Measurements from ENCODE around the gene SARDH.
"Not testable (repeated sequence)": the region's sequence is repeated elsewhere in the genome, so short reads cannot be mapped to it uniquely, and the experiment has no call there.

Gene SARDH

DNA sequence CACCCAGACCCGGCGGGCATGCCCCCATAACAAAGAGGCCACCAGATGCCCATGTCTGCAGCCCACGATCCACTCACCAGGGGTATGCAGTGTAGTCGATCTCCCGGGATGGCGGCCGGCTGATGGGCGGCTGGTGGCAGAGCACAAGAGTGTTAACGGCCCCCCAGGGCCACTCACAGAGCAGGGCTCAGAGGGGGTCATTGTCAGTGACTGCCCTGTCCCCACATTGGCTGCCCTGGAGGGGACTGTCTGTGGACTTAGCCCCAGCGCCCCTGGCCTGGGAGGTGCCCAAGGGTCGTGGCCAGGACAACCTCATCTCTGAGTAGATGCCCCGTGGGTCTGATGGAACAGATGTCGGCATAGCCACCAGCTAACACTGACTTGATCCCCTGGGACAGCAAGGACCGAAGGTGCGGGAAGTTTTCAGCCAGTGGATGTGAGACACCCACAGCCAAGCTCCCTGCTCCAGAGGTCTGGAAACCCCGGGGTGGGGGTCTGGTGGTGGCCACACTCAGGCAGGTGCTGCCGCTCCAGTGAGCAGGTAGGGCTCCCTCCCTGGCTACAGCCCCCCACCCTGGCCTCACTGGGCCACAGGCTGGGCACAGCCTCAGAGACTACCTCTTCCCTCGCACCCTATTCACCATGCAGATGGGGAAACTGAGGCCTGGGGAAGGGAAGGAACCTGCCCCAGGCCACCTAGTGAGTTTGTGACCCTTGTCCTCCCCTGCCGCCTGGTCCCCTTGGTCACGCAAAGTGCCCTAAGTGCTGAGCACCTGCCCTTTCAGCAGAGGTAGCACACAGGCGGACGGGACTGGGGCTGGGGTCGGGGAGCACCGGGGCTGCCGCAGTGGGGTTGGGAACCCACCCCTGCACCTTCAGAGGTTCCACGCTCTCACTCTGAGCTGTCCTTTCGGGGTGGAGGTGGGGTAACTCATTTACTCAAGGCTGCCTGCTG, 38.1 kb upstream of the SARDH start:
- no peak for DNase-seq (ENCODE audit: low read depth in 4 of 4, low spot score in 1 of 4)

DNA sequence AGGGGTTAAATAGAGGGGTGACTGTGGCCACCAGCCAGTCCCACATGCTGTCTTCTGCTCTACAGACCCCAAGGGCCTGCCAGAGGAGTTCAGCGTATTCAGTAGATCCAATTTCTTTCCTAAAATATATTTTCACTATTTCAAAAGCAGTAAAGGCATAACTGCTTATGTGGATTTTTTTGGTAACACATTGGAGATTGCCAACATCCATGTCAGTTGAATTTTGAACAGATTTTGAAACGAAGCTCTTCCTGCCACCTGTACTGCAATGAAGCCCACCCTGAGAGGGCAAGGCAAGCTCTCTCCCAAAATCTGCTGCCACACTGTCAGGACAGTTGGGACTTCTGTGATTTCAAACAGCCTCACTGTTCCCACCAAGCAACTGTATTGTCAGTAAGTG, 37.1 kb upstream of the SARDH start:
- no peak for DNase-seq (ENCODE audit: low read depth in 4 of 4, low spot score in 1 of 4)

DNA sequence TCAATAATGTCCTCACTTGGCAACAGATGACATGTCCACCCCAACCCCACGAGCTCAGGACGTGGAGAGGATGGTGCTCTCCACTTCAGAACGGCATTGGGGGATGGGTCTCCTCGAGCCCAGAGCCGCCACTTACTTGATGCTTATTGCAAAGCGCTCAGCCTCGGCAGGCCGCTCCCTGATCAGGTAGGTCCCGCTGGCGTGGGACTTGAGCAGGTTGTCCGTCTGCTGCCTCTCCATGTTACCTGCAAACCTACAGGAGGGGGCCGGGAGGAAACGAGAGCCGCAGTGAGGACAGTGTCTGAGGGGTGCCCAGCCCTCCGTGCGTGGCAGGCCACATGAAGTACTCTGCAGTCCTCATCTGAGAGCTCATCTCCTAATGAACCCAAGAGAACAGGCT, 36.6 kb upstream of the SARDH start:
- DNase-seq (ENCODE audit: low read depth in 4 of 4, low spot score in 1 of 4) = no peak

DNA sequence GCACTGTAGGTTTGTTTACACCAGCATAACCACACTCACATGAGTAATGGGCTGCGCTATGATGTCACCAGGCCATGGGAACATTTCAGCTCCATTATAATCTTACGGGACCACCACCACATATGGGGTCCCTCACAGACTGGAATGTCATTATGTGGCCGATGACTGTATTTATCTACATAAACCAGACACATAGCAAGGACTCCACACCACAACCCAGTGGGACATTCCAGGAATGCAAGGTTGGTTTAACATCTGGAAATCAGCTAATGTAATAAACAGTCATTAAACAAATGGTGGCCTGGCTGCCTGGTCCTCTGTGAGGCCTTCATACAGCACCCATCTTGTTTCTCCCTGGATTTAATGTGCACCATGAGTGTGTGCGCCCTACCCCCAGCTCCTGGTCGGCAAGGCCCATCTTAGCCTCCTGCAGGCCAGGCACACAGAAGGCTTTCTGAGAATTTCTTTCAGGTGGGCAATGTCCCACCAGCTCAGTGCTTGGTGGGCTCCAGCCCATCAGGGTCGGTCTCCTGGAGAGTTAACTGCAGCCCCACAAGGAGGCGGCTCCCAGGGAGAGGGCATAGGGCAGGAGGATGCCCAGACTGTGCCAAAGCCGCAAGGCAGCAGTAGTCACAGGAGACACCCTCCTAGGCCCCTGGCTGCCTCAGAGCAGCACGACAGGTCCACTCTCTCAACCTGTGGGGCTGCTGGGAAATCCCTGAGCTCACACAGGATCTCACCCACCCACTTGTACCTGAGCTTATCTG, 35.9 kb upstream of the SARDH start:
- no peak for DNase-seq (ENCODE audit: low read depth in 4 of 4, low spot score in 1 of 4)

DNA sequence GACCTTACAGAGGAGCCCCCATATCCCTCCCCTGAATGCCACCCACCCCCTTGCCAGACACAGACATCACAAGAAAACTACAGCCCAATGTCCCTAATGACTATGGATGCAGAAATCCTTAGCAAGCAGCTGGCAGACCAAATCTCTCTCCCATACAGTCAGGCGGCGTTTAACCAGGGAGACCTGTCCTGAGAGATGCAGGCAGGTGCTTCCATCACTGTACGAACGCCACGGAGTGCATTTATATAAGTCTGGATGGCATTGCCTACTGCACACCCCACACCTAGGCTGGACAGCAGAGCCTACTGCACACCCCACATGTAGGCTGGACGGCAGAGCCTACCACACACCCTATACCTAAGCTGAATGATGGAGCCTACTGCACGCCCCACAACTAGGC, 34.4 kb upstream of the SARDH start:
- DNase-seq (ENCODE audit: low read depth in 4 of 4, low spot score in 1 of 4) = no peak

DNA sequence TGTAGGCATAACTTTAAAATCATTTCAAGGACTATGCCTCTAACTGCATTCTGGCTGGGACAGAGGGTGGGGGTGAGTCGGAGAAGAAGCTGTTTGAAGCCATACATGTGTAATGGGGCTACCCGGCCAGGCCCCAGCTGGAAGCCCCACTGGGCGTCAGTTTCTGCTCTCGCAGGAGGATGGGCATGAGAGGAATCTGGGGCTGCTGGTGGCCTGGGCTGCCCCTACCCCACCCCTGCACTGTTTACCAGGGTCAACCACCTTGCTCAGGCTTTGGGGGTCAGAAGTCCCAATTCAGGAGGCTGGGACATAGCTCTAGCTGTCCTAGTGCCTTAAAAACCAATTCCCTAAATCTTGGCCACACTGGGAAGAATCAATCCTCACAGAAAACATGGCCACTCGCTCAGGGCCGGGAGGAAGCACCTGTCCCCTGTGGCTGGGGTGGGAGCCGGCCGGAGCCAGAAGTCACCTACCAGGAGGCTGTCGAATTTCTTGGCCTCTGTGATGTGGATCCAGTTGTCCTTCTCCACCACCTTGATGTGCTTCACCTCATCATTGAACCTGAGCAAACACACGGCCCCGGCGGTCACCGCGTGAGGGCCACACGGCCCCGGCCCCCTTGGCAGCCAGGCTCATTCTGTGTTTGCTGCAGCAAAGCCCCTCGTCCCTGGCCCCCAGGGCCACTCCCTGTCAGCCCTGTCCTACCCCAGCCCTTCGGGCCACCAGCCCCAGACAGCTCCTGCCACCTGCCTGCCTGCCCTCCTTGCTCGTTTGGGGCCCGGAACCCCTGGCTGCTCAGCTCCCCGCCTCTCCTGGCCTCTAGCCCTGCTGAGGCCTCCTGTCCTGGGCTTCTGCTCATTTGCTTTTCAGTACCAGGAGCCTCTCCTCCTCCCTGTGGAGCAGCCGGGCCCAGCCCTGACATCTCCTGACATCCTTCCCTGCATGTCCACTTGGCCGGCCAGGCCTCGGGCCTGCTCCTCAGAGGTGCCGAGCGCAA, 33.6 kb upstream of the SARDH start:
- no peak for DNase-seq (ENCODE audit: low read depth in 4 of 4, low spot score in 1 of 4)

DNA sequence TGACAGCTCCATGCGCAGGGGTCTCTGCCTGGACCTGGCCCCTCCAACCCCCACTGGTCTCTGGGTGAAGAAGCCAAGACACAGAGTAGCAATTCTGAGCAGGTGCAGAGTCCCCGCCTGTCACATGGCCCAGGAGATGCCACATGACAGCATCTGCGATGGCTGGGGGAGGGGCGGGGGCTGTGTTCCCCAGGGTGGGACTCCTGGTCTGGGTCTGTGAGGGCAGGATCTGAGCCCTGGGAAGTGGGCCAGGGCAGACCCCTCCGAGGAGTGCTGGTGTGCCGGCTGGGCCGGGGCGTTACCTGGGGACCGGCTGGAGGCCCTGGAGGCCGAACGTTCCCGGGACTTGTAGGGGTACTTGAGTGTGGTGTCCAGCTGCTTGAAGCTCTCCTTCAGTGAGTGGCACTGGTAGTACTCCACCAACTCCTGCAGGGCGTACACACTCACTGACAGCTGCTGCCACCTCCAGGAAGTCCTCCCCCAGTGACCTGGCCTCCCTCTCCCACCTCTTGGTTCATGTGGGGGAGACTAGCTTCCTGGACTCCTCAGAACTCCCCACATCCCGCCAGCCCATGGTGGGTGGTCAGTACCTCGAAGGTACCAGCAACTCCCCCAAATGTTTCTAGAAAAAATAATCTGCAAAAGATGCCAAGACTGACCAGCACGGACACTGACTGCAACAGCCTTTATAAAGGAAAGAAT, 32.1 kb upstream of the SARDH start:
- no peak for DNase-seq (ENCODE audit: low read depth in 4 of 4, low spot score in 1 of 4)

DNA sequence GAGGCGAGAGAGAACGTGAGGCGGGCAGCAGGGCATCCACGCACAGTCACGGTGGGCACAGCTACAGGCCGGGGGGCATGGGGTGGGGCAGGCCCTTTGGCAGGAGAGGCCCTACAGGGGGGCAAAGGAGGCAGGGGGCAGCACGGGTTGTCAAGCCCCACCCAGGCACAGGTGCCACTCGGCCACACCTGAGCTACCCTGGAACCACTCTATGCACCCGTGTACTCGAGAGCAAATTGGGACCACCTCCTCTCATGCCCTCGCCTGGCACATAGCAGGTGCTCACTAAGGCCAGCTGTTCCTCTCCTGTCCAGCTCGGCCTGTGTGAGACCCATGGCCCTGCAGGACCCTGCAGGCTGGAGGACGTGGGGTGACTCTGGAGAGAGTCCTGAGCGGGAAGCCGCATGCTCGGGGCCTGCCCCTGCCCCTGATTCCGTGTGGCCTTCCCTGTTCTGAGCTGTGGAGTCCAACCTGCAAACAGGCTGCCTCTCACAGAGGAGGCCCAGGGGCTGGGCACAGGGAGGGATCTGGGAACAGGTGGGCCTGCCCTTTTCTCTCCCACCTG, 31.4 kb upstream of the SARDH start:
- DNase-seq (ENCODE audit: low read depth in 4 of 4, low spot score in 1 of 4) = no peak

DNA sequence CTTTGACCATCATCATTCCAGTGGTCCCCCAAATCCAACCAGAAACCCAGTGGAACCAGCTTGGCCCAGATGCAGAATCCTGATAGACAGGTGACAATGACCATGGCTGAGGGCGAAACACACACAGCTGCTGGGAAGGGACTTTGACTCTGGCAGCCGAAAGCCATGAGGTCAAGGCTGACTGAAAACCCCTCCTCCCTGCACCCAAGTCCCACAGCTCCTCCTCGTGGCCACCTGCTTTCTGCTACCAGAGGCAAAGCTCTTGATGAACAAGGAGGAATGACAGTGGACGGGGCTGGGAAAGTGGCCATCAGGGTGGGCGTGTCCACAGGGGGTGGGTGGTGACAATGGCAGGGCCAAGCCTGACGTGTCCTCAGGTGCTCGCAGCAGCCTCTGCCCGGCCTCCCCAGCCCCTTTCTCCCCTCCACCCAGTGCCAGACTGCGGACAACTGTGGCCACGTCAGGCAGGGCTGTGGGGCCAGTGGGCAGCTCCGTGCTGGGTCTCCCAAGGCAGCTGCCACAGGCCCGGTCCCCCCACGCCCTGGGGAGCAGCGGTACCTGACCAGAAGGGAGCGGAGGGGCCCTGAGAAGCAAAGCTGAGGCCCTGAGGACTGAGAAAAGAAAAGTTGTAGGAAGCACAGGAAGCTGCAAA, 30.8 kb upstream of the SARDH start:
- DNase-seq (ENCODE audit: low read depth in 4 of 4, low spot score in 1 of 4) = no peak

DNA sequence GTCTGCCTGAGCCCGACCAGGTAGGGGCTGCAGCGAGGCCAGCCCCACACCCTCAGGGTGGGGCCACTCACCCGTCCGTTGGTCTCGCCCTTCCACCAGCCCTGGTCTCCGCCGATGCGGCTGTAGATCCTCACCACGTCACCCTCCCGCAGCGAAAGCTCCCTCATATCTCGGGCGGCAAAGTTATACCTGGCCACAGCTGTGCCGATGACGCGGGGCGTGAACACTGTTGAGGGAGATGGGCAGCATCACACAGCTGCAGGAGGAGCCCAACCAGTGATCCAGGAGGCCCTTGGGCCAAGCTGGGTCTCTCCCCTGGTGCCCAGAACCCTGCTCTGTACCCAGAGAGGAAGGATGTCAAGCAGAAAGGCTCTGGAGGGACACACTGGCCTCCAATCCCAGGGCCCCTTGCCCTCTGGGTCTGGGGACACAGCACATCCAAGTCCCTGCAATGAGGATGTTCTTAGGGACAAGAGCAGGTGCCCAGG, 30.3 kb upstream of the SARDH start:
- no peak for DNase-seq (ENCODE audit: low read depth in 4 of 4, low spot score in 1 of 4)

DNA sequence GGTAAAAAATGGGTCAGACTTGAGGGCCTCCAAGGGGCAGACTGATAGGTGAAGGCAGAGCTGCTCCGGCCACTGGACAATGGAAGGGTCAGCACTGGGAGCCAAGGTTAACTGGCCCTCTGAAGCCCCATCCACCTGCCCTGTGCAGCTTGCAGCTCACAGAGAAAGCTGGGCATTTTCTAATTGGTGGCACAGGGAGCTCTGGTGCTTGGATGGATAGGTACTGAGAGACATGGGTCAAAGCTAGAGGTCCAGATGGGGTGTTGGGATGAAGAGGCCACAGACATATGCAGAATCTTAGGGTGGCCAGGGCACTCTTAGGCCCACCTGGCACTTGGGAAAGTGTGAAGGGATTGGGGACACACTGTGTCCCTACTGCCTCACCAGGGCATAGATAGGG, 29.5 kb upstream of the SARDH start:
- no peak for DNase-seq (ENCODE audit: low read depth in 4 of 4, low spot score in 1 of 4)

DNA sequence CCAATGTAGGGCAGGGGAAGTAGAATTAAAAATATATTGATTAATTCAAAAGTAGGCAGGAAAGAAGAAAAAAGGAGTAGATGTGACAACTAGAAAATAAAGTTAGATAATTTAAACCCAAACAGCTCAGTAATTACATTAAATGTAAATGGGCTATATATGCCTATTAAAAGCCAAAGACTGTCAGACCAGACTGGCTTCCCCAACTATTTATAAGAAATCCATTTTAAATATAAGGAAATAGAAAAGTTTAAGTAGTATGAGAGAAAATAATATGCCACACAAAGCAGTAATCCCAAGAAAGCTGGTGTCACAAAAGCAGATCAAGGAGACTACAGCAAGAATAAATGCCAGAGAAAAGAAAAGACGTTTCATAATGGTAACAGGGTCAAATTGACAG, 28.9 kb upstream of the SARDH start:
- no peak for DNase-seq (ENCODE audit: low read depth in 4 of 4, low spot score in 1 of 4)

DNA sequence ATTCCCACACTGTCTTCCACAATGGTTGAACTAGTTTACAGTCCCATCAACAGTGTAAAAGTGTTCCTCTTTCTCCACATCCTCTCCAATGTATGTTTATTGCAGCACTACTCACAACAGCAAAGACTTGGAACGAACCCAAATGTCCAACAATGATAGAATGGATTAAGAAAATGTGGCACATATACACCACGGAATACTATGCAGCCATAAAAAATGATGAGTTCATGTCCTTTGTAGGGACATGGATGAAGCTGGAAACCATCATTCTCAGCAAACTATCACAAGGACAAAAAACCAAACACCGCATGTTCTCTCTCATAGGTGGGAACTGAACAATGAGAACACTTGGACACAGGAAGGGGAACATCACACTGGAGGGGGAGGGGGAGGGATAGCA, 28.1 kb upstream of the SARDH start:
- DNase-seq (ENCODE audit: low read depth in 4 of 4, low spot score in 1 of 4) = not testable (repeated sequence)

DNA sequence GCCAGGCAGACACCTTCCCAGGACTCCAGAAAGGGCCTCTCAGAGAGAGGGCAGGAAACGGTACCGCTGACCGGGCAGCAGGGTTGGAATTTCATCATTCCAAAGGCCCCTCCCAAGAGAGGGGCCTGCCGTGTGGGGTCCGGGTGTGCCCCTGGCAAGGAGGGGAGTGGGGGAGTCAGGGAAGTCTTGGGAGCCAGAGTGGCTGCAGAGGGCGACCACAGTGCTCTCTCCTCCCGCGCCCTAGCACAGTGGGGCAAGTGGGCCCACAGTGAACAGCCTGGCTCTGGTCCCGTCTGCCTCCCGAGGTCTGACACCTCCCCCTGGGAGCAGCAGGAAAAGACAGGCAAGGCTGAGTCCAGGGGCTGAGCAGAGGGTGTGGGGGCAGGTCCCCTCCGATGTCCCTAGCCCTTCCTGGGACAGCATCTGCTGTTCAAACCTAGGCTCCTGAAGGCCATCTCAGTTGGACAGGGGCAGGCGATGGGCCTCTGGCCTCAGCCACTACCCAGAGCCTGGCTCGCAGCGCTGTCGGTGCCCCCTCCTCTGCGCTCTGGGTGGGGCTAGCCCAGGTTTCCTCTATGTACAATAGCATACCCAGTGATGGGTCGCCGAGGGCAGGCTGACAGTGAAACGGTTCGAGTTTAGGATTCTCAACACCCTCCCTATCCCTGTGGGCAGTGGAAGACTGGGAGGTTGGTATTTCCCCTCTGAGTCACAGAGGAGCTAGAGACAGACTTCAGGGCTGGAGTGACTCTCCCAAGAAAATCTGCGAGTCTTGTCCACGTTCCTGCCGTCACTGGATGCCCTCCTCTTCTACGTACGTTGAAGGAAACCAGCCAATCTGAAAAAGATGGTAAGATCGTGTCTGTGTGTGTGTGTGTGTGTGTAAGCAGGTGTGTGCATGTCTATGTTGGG, 25.4 kb upstream of the SARDH start:
- DNase-seq (ENCODE audit: low read depth in 4 of 4, low spot score in 1 of 4) = no peak

DNA sequence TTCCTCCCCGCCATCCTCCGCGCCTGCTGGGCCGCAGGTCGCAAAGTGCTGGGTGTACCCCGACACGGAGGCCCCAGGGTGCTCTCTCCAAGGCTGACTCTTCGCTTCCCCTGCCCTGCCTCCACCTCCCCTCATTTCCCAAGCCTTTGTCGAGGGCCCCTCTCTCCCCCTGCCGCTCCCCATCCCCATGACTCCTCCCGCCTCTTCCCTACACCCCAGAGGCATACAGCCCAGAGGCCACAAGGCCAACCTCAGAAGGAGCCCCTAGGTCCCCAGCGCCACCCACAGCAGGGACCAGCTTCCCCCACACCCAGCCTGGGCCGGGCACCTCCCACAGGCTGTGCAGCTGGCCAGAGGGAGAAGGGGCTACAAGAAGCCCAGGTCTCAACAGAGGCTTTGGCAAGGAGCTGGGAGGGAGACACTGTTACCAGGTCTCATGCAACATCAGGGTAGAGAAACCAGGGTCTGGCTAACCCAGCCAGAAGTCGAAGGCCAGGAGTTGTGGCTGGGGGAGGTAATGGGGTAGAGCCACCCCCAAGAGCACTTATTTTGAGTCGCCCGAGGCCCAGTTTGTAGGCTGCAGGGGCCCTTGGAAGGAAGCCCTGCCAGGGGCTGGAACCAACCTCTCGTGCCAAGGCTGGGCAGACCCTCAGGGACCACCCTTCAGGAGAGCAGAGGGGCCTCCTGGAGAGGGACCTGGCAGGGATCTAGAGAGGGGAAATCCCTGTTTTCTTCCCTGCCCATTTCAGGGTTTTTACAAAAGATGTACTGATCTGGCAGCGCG, 24.5 kb upstream of the SARDH start:
- no peak for DNase-seq (ENCODE audit: low read depth in 4 of 4, low spot score in 1 of 4)

DNA sequence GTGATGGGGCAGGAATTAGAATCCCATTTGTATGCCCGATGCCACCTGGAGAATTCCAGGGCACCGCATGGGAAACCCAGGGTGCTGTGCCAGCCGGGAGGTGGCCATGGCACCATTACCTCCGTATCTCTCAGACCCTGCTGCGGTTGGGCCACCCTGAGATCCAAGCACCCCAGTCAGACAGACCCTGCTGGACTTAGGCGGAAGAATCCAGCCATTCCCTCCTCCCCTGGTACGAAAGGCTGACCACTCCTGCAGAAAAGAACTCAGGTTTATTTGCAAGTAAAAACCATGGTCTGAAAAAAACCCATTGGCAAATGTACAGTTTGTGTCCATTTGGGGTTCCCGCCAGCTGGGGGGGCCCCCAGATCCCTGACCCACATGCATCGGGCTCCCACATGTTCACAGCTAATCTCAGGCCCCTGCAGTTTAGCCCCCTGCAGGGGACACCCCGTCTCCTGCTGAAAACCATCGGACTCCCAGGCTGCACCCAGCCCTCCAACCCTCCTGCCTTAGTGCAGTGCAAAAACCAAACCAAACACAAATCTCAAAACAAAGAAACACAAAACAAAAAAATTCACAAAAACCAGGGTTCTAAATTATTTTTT, 23.6 kb upstream of the SARDH start:
- DNase-seq (ENCODE audit: low read depth in 4 of 4, low spot score in 1 of 4) = no peak

DNA sequence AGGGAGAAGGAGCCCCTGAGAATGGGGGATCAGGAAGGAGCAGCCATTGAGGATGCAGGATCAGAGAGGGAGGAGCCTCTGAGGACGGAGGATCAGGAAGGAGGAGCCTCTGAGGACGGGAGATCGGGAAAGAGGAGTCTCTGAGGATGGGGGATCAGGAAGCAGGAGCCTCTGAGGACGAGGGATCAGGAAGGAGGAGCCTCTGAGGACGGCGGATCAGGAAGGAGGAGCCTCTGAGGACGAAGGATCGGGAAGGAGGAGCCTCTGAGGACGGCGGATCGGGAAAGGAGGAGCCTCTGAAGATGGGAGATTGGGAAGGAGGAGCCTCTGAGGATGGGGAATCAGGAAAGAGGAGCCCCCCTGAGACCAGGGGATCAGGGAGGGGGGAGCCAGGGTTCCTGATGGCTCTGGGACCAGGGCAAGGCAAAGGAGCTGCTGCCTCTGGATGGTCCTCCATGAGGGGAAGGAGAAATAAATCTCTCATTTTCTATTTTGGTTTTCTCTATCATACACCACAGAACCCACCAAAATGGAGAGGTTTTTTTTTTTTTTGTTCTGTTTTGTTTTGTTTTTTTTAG, 22.6 kb upstream of the SARDH start:
- DNase-seq (ENCODE audit: low read depth in 4 of 4, low spot score in 1 of 4) = no peak

All from stimulated activated CD4-positive, alpha-beta T cell treated with anti-CD3 and anti-CD28 coated beads, Interleukin-1b, Interleukin-23, amount 100 ng/mL, for 24 hours (primary cell).